Nephron progenitor cell (in vitro differentiated cells): ENCODE data around the gene MAPK1.
A peak's percentile ranks its signal among the peaks of the same experiment; 100 is the strongest.

Experiments
- DNase-seq: peaks from one replicate; pipeline ENCODE4 v3.0.0; 2021
- H3K27ac Mint-ChIP-seq: 2 replicates; pipeline ENCODE4 v1.8.0; 2021; ENCODE audit warnings: mild to moderate bottlenecking, moderate library complexity, mixed read lengths
- H3K27me3 Mint-ChIP-seq: 2 replicates; pipeline ENCODE4 v1.8.0; 2021; ENCODE audit warnings: mild to moderate bottlenecking, low read depth, mixed read lengths; ENCODE audit not compliant: poor library complexity
- H3K36me3 Mint-ChIP-seq: 2 replicates; pipeline ENCODE4 v1.8.0; 2021; ENCODE audit warnings: low read depth, mixed read lengths
- H3K4me1 Mint-ChIP-seq: 2 replicates; pipeline ENCODE4 v1.8.0; 2021; ENCODE audit warnings: mixed read lengths
- H3K4me3 Mint-ChIP-seq: 2 replicates; pipeline ENCODE4 v1.8.0; 2021; ENCODE audit warnings: mild to moderate bottlenecking, moderate library complexity, mixed read lengths
- H3K9me3 Mint-ChIP-seq: 2 replicates; pipeline ENCODE4 v1.8.0; 2021; ENCODE audit warnings: mild to moderate bottlenecking, moderate library complexity, mixed read lengths
- TF ChIP-seq, protein P1 (sequence below): fragments of 200-600 bp; sonication (generic); IDR thresholded peaks from 2 replicates; pipeline ENCODE4 v1.5.0; 2021; ENCODE audit warnings: antibody characterized with exemption

Gene MAPK1

DNA sequence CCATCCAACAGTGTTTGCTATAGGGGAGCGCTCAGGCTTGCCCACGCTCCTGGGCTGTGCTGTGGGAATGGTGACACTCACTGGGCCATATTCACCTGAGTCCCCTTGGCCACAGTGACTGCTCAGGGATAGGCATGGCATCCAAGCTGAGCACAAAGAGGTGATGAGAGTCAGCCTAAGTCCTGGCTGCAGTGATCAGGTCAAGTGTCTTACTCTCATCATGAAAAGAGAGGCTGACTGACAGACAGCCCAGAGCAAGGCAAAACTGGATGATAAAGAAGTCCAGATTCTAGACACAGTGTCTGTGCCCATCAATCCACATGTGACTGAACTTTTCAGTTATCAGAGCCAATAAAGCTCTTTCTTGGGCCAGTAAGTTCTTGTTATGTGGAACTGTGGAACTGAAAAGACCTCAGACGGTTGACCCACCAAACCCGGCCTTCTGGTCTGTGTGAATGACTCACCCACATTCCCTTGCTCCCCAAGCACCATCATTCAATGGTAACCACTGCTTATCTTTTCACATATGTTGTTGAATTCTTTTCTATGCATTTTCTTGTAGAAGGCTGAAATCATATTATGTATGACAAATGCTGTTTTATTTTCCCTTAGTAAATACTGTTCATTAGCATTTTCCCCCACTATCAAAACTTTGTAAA, 88.6 kb downstream of the MAPK1 start:
- Mint-ChIP-seq H3K4me1 (no peaks in the 10 kb centered on the region), H3K27me3 (peaks cover 2% of the 10 kb centered on the region), H3K36me3 (peaks cover 55% of the 10 kb centered on the region)

DNA sequence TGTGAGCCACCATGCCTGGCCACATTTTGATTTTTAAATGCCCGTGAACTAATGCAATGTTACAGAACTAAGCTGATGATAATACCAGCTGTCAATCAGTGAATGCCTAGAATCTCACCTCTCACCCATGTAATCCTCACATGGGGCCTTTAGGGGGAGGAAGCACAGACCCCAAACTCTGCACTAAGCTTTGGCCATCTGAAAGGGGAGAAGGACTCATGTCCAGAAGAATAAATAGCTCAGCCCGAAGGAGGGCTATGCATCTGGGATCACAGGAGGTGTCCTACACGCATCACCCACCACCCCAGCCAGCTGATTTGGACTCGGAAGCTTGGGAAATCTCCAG, 95.8 kb downstream of the MAPK1 start:
- TF ChIP-seq, protein P1, sequence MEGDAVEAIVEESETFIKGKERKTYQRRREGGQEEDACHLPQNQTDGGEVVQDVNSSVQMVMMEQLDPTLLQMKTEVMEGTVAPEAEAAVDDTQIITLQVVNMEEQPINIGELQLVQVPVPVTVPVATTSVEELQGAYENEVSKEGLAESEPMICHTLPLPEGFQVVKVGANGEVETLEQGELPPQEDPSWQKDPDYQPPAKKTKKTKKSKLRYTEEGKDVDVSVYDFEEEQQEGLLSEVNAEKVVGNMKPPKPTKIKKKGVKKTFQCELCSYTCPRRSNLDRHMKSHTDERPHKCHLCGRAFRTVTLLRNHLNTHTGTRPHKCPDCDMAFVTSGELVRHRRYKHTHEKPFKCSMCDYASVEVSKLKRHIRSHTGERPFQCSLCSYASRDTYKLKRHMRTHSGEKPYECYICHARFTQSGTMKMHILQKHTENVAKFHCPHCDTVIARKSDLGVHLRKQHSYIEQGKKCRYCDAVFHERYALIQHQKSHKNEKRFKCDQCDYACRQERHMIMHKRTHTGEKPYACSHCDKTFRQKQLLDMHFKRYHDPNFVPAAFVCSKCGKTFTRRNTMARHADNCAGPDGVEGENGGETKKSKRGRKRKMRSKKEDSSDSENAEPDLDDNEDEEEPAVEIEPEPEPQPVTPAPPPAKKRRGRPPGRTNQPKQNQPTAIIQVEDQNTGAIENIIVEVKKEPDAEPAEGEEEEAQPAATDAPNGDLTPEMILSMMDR, result no peak
- no peak for DNase-seq
- Mint-ChIP-seq H3K36me3 (peaks cover 88% of the 10 kb centered on the region), H3K4me1 (peaks cover 6% of the 10 kb centered on the region), H3K27me3 (no peaks in the 10 kb centered on the region), H3K27ac (no peak overlapping the region), H3K4me3 (no peak overlapping the region), H3K9me3 (no peaks in the 10 kb centered on the region)

More for the DNA sequence above, 88.6 kb downstream of the MAPK1 start:
- no peak overlapping the region for H3K27ac Mint-ChIP-seq
- TF ChIP-seq, protein P1, result no peak
- no peaks in the 10 kb centered on the region for H3K9me3 Mint-ChIP-seq
- no peak overlapping the region for H3K4me3 Mint-ChIP-seq
- DNase-seq, result no peak

- Mint-ChIP-seq H3K9me3 (no peaks in the 10 kb centered on the region), H3K27ac (no peak overlapping the region), H3K4me3 (no peak overlapping the region), H3K4me1 (peaks cover 6% of the 10 kb centered on the region), H3K36me3 (peaks cover 88% of the 10 kb centered on the region), H3K27me3 (no peaks in the 10 kb centered on the region)
- no peak for DNase-seq
- TF ChIP-seq, protein P1, result no peak
These were observed 99.0 kb downstream of the MAPK1 start for GRCh38 chr22:21768435-21768834.

- TF ChIP-seq, protein P1, result no peak
- Mint-ChIP-seq H3K4me1 (peaks cover 6% of the 10 kb centered on the region), H3K27me3 (no peaks in the 10 kb centered on the region), H3K9me3 (no peaks in the 10 kb centered on the region), H3K27ac (peak overlapping the region; percentile 7), H3K4me3 (no peak overlapping the region), H3K36me3 (peaks cover 86% of the 10 kb centered on the region)
- no peak for DNase-seq
These were observed 100.6 kb downstream of the MAPK1 start for GRCh38 chr22:21766691-21767462.

- H3K4me1 Mint-ChIP-seq, result peaks cover 6% of the 10 kb centered on the region
- no peak overlapping the region for H3K27ac Mint-ChIP-seq
- no peaks in the 10 kb centered on the region for H3K9me3 Mint-ChIP-seq
- TF ChIP-seq, protein P1, result no peak
- peaks cover 82% of the 10 kb centered on the region for H3K36me3 Mint-ChIP-seq
- no peak overlapping the region for H3K4me3 Mint-ChIP-seq
- no peaks in the 10 kb centered on the region for H3K27me3 Mint-ChIP-seq
- DNase-seq, result no peak
These were observed 101.4 kb downstream of the MAPK1 start for GRCh38 chr22:21765909-21766529.
